HG03280 (cell line): Measurements from ENCODE around the gene ECPAS.
"Not testable (repeated sequence)": the region's sequence is repeated elsewhere in the genome, so short reads cannot be mapped to it uniquely, and the experiment has no call there.

Source experiments
- ATAC-seq: cut with Tn5 transposase; IDR thresholded peaks from one replicate; pipeline ENCODE4 v1.9.1; 2021; ENCODE audit warnings: mild to moderate bottlenecking, moderate library complexity; ENCODE audit not compliant: unreplicated experiment

The ECPAS gene

GRCh38 chr9:111356481-111357244 lies 127.5 kb downstream of the ECPAS start:
- ATAC-seq: no peak

GRCh38 chr9:111352545-111352944 lies 131.6 kb downstream of the ECPAS start:
- ATAC-seq: no peak

GRCh38 chr9:111350556-111350955 lies 133.6 kb downstream of the ECPAS start:
- no peak for ATAC-seq

- no peak for ATAC-seq
These were observed 134.4 kb downstream of the ECPAS start for GRCh38 chr9:111349766-111350165.

- no peak for ATAC-seq
These were observed 135.3 kb downstream of the ECPAS start for GRCh38 chr9:111348821-111349271.

- ATAC-seq: not testable (repeated sequence)
These were observed 149.8 kb downstream of the ECPAS start for GRCh38 chr9:111334318-111334863.

- no peak for ATAC-seq
These were observed 154.1 kb downstream of the ECPAS start, which contains the start of gene OR2K2 for GRCh38 chr9:111330124-111330523. TSS of gene OR2K2 (minus strand) at chr9:111330224. CDS start at chr9:111328433, 1,791 bp downstream.

- no peak for ATAC-seq
These were observed 163.6 kb downstream of the ECPAS start for GRCh38 chr9:111320631-111321030.

- no peak for ATAC-seq
These were observed 167.4 kb downstream of the ECPAS start for GRCh38 chr9:111316796-111317195.
